Left lung (tissue), 10 donors: ENCODE results near the gene TRIM65. TPM values are rescaled to one million over a fixed set of nuclear protein-coding genes. Genes with fewer than 3 reads are reported as not detected.

ENCODE experiments used
- ATAC-seq: fragments of 200-7000 bp; cut with Tn5 transposase; one replicate; pipeline ENCODE4 v1.9.1; 2020; ENCODE audit warnings: moderate library complexity
- DNase-seq, 4 donors: peaks; one replicate each; pipeline ENCODE4 v3.0.0-alpha.2; 2013 to 2020
- H3K27ac ChIP-seq, 2 donors: fragments of 200-600 bp; sonication (generic) in 1 of 2; one replicate each; pipeline versions ENCODE4 v1.5.0 to v1.8.0; 2020 to 2021
- H3K27me3 ChIP-seq, 2 donors: fragments of 200-600 bp; sonication (generic) in 1 of 2; one replicate each; pipeline versions ENCODE4 v1.5.0 to v1.8.0; 2020 to 2021
- H3K36me3 ChIP-seq, 2 donors: fragments of 200-600 bp; sonication (generic) in 1 of 2; one replicate each; pipeline versions ENCODE4 v1.5.0 to v1.8.0; 2020 to 2021
- H3K4me1 ChIP-seq, 2 donors: fragments of 200-600 bp; one replicate each; pipeline ENCODE4 v1.8.0; 2021
- H3K4me3 ChIP-seq, 2 donors: fragments of 200-600 bp; sonication (generic) in 1 of 2; one replicate each; pipeline versions ENCODE4 v1.5.0 to v1.8.0; 2020 to 2021; ENCODE audit warnings: mild to moderate bottlenecking in 1 of 2
- H3K9me3 ChIP-seq, 2 donors: fragments of 200-600 bp; sonication (generic) in 1 of 2; one replicate each; pipeline versions ENCODE4 v1.5.0 to v1.8.0; 2020 to 2021
- CTCF ChIP-seq, 2 donors: fragments of 200-600 bp; sonication (generic) in 1 of 2; IDR thresholded peaks; one replicate each; pipeline versions ENCODE4 v1.5.0 to v1.8.0; 2021; ENCODE audit warnings: antibody characterized with exemption in 2 of 2
- intact Hi-C, 2 donors: fragments of 100-400 bp; cut with DNase I; formaldehyde crosslinking; loops; one replicate each; pipeline versions ENCODE4 v1.11.2 to v1.14.2; 2022
- polyA plus RNA-seq, 6 donors: library from polyadenylated mRNA; unstranded; fragments of 120-200 nt; gene quantifications; one replicate each; pipeline ENCODE4 v1.2.1, GENCODE V29; 2013; ENCODE audit not compliant: insufficient read length in 6 of 6
- total RNA-seq, 2 donors: library from RNA; stranded (reverse); fragmentation: NEBNext Ultra II Directional; extraction: Animal tissue kit (Norgen Biotek cat#: 25700); gene quantifications; one replicate each; pipeline ENCODE4 v1.2.1, GENCODE V29; 2021
- donor health status: DM: no; HTN: yes; CAD: no.
- donor health status: DM: no; HTN: no; CAD: no.

Gene TRIM65
- total and polyA plus RNA-seq, 8 donors: 15.8 to 35.1 (median 20.0) TPM

GRCh38 chr17:75897160-75898019 is 639 bp upstream of the TRIM65 start:
- Histone ChIP-seq H3K4me1 (peaks cover 17 to 28% of the 10 kb centered on the region in 2 donors), H3K9me3 (no peaks in the 10 kb centered on the region), H3K36me3 (peaks cover 0 to 55% of the 10 kb centered on the region in 2 donors), H3K4me3 (peak overlapping the region; percentile 67 to 68), H3K27ac (peak overlapping the region; percentile 92 to 94), H3K27me3 (no peaks in the 10 kb centered on the region)
- ATAC-seq (no peak), DNase-seq (peak in 1 of 4 donors; percentile 37)
- intact Hi-C loops: loop anchor here in 1 of 2 donors (10.0 kb wide), 1 partner anchor 123 kb away; a partner anchor contains a TSS
- no peak for TF ChIP-seq CTCF (IDR thresholded peaks at IDR 0.05)

GRCh38 chr17:75895370-75896155 is 1.2 kb downstream of the TRIM65 start:
- H3K9me3 ChIP-seq: no peaks in the 10 kb centered on the region
- DNase-seq: peak in 1 of 4 donors; percentile 64
- H3K27ac ChIP-seq: peak overlapping the region; percentile 92 to 94
- H3K27me3 ChIP-seq: no peaks in the 10 kb centered on the region
- peak; percentile 11 for ATAC-seq
- peak in 1 of 2 donors; percentile 32 for TF ChIP-seq CTCF (IDR thresholded peaks at IDR 0.05)
- H3K4me1 ChIP-seq: peaks cover 17 to 28% of the 10 kb centered on the region in 2 donors
- peak overlapping the region; percentile 67 to 68 for H3K4me3 ChIP-seq
- intact Hi-C loops: loop anchor here in 1 of 2 donors (10.0 kb wide), 1 partner anchor 121 kb away; a partner anchor contains a TSS
- H3K36me3 ChIP-seq: peaks cover 0 to 55% of the 10 kb centered on the region in 2 donors

- H3K36me3 ChIP-seq: peaks cover 0 to 55% of the 10 kb centered on the region in 2 donors
- no peaks in the 10 kb centered on the region for H3K9me3 ChIP-seq
- no peaks in the 10 kb centered on the region for H3K27me3 ChIP-seq
- H3K27ac ChIP-seq: no peak overlapping the region
- no peak overlapping the region for H3K4me3 ChIP-seq
- ATAC-seq (no peak), DNase-seq (no peak)
- intact Hi-C loops: loop anchor here in 1 of 2 donors (10.0 kb wide), 1 partner anchor 119 kb away; a partner anchor contains a TSS
- peaks cover 17 to 28% of the 10 kb centered on the region in 2 donors for H3K4me1 ChIP-seq
- no peak for TF ChIP-seq CTCF (IDR thresholded peaks at IDR 0.05)
These were observed 2.6 kb downstream of the TRIM65 start for GRCh38 chr17:75894049-75894733.

GRCh38 chr17:75893305-75894048 is 3.3 kb downstream of the TRIM65 start:
- H3K27me3 ChIP-seq: no peaks in the 10 kb centered on the region
- peaks cover 0 to 51% of the 10 kb centered on the region in 2 donors for H3K36me3 ChIP-seq
- H3K4me3 ChIP-seq: no peak overlapping the region
- ATAC-seq (no peak), DNase-seq (no peak)
- no peak for TF ChIP-seq CTCF (IDR thresholded peaks at IDR 0.05)
- H3K4me1 ChIP-seq: peaks cover 17 to 28% of the 10 kb centered on the region in 2 donors
- H3K27ac ChIP-seq: no peak overlapping the region
- no peaks in the 10 kb centered on the region for H3K9me3 ChIP-seq
- intact Hi-C loops: loop anchor here in 1 of 2 donors (10.0 kb wide), 1 partner anchor 119 kb away; a partner anchor contains a TSS
